GM13977 (cell line): Measurements from ENCODE around the gene CDT1.
"Not testable (repeated sequence)": the region's sequence is repeated elsewhere in the genome, so short reads cannot be mapped to it uniquely, and the experiment has no call there.

Experiments used
- DNase-seq: peaks from one replicate; pipeline ENCODE4 v3.0.0; 2012; ENCODE audit warnings: low spot score
- in situ Hi-C: fragments of 300-500 bp; cut with MboI; formaldehyde crosslinking; loops from one replicate; pipeline ENCODE4 v1.12.0; 2022; ENCODE audit warnings: low sequenced_read_pairs, low pct_unique_long_range_greater_than_20kb, mixed read lengths, inconsistent platforms; ENCODE audit not compliant: unreplicated experiment
- TF ChIP-seq, protein P1 (sequence below): IDR thresholded peaks from 2 replicates; pipeline ENCODE4 v1.5.1; 2012; ENCODE audit warnings: mild to moderate bottlenecking, control low read depth; ENCODE audit not compliant: insufficient read depth; ENCODE audit errors: extremely low read depth, missing control alignments

The CDT1 gene

DNA sequence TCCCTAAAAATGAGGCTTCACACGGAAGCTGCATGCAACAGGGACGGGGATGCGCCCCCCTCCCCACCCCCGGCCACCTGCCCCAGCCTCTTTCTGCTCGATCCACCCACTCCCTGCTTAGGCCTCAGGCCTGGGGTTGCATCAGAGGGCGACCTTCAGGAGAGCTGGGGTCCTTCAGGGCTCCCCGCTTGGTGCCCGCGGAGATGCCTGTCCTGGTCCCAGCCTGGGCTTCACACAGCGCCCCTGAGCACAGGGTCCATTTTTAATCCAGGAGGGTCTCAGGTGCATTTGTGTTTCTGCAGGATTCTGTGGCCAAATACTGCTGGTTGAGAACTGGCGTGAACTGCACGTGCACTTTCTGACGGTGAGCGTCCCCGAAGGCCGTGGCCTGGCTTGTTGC lies 15.5 kb downstream of the CDT1 start:
- DNase-seq: no peak
- TF ChIP-seq, protein P1, sequence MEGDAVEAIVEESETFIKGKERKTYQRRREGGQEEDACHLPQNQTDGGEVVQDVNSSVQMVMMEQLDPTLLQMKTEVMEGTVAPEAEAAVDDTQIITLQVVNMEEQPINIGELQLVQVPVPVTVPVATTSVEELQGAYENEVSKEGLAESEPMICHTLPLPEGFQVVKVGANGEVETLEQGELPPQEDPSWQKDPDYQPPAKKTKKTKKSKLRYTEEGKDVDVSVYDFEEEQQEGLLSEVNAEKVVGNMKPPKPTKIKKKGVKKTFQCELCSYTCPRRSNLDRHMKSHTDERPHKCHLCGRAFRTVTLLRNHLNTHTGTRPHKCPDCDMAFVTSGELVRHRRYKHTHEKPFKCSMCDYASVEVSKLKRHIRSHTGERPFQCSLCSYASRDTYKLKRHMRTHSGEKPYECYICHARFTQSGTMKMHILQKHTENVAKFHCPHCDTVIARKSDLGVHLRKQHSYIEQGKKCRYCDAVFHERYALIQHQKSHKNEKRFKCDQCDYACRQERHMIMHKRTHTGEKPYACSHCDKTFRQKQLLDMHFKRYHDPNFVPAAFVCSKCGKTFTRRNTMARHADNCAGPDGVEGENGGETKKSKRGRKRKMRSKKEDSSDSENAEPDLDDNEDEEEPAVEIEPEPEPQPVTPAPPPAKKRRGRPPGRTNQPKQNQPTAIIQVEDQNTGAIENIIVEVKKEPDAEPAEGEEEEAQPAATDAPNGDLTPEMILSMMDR: no peak
- in situ Hi-C loops: no loop called here

DNA sequence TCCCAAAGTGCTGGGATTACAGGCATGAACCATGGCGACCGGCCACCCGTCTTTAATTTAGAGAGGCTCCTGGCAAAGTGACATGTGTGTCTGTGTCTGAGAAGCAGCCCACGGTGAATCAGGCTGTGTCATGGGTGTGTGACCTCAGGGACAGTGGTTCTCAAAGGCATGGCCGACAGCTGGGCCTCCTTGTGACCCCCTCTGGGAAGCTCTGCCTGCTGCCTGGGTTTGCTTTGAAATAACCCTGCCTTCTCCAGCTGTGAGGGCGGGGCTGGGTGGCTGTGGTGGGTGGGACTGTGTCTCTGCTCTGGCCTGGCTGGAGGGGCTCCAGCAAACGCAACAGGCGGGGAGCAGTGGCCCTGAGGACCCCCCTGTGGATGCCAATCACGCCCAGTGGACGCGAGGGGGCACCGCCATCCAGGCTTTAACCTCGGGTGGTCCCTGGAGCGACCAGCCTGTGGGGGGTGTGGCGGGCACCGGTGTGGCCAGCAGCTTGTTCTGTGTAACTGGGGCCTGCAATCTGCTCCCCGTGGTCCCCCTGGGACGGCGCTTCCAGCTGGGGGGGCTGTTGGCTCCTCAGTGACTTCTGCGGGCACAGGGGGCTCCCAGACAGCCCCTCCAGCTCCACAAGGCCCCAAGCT lies 16.9 kb downstream of the CDT1 start:
- in situ Hi-C loops: no loop called here
- TF ChIP-seq, protein P1: no peak
- DNase-seq: no peak

DNA sequence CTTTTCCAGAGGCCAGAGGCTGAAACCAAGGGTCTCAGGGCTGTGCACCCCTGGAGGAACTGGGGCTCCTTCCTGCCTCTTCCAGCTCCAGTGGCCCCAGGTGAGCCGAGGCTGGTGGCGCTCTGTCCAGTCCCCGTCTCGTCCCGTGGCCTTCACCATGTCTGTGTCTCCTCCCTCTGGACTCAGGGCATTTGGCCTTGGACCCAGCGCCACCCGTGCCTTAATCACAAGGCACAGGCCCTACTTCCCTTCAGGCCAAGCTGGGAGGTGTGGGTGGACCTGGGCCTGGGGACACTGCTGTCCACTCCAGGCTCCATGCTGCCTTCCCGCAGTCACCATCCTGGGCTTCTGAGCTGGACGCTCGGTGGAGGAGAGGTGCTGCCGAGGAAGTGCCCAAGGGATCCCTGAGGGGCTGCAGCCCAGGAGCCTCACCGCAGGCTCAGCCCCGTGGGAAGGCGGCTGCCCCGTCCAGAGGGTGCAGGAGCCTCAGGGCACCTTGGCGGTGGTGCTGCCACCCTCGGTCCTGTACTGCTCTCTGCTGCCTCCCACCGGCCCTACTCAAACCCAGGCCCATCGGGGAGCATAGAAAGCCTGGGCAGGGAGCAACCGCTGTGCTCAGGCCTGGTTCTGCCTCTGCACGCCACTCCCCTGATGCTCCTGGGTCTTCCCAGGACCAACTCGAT lies 17.7 kb downstream of the CDT1 start:
- in situ Hi-C loops: no loop called here

DNA sequence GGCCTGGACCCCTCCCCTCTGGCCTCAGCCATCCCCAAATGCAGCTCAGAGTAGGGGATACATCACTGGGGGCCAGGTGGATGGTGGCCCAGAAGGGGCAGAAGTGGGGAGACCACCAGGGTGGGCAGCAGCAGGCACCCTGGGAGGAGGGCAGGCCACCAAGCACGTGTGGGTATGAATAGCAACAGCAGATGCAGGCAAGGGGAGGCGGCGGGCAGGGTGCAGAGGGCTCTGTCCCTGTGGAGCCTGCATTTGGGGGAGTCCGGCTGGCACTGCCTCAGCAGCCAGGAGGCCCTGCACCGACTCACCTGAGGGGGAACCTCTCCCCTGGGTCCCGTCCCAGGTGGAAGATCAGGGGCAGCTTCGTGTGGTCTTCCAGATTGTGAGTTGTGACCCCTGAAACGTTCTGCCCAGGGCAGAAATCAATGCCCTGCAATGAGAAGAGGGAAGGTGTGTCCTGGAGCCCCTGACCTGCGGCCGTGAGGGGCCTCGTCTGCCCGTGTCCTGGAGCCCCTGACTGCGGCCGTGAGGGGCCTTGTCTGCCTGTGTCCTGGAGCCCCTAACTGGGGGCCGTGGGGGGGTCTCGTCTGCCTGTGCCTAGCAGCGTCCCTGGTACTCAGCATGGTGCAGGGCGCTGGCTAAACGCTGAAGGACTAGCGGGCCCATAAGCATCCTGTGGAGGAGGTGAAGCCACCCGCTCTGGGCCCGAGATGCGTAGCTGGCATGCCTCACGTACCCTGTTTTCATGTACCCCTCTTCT lies 18.9 kb downstream of the CDT1 start:
- DNase-seq: no peak
- in situ Hi-C loops: no loop called here
- TF ChIP-seq, protein P1: no peak

More for the DNA sequence above, 17.7 kb downstream of the CDT1 start:
- TF ChIP-seq, protein P1: no peak
- DNase-seq: no peak

DNA sequence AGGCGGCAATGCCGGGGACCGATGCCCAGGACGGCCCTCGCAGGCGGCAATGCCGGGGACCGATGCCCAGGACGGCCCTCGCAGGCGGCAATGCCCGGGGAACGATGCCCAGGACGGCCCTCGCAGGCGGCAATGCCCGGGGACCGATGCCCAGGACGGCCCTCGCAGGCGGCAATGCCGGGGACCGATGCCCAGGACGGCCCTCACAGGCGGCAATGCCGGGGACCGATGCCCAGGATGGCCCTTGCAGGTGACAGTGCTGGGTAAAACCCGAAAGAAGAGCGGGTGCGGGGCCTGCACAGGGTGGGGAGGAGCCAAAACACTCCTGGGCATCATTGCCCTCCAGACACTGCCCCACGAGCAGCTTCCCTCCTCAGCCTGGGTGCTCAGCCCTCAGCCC lies 20.1 kb downstream of the CDT1 start:
- DNase-seq, in situ Hi-C loops: not testable (repeated sequence)

DNA sequence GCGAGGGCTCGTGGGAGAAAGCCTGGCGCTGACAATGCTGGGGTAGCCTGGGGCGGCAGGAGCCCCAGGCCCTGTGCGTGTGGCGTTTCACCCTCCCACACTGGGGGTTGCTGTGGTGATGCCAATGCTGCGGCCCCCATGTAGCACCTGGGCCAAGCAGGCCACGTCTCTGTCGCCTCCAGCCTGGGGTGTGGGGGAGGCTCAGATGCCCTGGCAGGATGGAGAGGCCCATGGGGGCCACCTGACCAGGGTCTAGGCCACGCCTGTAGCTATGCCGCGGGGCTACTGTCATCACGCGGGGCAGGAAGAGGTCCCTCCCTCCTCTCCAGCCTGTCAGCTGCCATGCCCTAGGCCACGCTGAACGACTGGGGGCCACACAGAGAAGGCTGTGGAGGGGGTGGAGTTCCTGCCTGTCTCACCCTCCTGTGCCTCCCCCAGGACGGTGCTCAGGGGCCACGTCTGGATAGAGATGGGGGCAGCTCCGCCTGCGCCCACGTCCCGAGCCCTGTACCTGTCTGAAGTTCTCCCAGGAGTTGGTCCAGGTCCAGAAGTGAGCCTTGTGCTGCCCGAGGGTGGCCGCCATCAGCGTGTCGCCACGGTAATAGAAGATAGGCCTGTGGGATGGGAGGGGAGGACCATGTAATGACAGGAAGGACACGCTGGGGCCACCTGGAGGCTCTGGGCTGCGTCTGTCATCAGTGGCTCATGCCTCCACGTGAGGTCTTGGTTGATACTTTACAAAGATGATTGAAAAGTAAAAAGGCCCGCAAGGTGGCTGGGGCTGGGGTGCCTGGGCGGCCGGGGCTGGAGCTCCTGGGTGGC lies 20.9 kb downstream of the CDT1 start:
- in situ Hi-C loops: no loop called here
- TF ChIP-seq, protein P1: no peak
- DNase-seq: no peak
